Measurements from ENCODE around the gene HYAL1.

The HYAL1 gene

DNA sequence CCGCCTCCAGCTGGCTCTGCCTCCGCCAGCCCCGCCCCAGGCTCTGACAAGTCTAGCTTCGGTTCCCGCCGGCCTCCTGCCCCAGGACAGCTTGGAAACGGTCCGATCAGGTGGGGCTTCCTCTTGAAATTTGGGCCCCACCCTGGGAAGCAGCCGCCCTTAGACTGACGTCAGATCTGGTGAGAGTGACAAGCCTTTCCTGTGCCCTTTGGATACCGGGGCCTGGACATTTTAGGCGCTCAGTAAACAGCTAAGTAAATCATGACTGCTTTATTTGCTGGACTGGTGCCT is 3.8 kb downstream of the HYAL1 start:
- Histone ChIP-seq H3K9me3 (ENCODE audit: control insufficient read depth, low read length) (no peaks in the 10 kb centered on the region), H3K4me2 (ENCODE audit: low read length) (peak overlapping the region; percentile 64), H3K36me3 (ENCODE audit: control insufficient read depth, insufficient read depth, low read length) (no peaks in the 10 kb centered on the region), H3K27ac (peak overlapping the region; percentile 82), H3K27me3 (ENCODE audit: control insufficient read depth, insufficient read depth, low read length) (no peaks in the 10 kb centered on the region), H2AFZ (peak overlapping the region; percentile 89), H3K79me2 (peaks cover 2% of the 10 kb centered on the region), H3K4me3 (ENCODE audit: low read depth, low read length) (peak overlapping the region; percentile 69), H3K9ac (no peak overlapping the region), H3K4me1 (peaks cover 17% of the 10 kb centered on the region)
- TF ChIP-seq, protein P1, sequence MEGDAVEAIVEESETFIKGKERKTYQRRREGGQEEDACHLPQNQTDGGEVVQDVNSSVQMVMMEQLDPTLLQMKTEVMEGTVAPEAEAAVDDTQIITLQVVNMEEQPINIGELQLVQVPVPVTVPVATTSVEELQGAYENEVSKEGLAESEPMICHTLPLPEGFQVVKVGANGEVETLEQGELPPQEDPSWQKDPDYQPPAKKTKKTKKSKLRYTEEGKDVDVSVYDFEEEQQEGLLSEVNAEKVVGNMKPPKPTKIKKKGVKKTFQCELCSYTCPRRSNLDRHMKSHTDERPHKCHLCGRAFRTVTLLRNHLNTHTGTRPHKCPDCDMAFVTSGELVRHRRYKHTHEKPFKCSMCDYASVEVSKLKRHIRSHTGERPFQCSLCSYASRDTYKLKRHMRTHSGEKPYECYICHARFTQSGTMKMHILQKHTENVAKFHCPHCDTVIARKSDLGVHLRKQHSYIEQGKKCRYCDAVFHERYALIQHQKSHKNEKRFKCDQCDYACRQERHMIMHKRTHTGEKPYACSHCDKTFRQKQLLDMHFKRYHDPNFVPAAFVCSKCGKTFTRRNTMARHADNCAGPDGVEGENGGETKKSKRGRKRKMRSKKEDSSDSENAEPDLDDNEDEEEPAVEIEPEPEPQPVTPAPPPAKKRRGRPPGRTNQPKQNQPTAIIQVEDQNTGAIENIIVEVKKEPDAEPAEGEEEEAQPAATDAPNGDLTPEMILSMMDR (IDR thresholded peaks at IDR 0.05), result no peak

DNA sequence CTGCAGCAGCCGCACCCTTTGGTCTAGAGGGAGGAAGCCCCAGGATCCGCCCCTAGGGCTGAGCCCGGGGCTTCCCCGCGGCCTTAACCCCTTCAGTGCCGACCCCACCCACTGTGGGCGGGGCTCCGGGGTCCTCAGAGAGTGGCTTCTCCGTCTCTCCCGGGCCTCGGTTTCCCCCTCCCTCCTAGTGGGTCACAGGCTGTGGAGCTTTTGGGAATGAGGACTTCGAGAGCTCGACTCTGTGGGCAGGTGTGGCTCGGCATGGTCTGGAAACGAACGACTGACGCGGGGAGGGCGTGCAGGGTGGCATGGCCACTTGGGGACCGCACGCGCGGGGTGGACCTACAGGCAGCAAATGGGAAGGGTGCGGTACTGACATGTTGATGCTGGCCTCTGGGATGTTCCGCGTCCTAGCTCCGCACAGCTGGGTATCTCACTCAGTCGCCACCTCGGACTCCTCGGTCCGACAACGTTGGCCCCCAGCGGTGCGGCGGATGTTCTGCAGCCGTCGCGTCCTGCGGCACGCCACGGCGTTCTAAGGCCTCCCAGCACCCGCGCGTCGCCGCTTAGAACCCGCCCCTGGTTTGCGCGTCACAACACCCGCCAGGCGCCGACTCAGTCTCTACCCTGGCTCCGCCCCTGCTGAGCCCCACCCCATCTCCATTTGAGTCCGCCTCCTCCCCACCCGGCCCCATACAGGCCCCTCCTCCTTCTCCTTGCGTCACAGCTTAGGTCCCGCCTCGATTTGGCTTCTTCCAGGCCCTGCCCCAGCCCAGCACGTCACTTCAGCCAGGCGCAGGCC is 4.3 kb downstream of the HYAL1 start, which contains the start of the genes HYAL3 and NAA80:
HYAL3 (minus strand) TSS at position 570 of the 802 bp plus-strand sequence. CDS start 3,803 bp downstream, outside the sequence.
NAA80 (minus strand) TSS at position 570 of the 802 bp plus-strand sequence. CDS start 1,942 bp downstream, outside the sequence.
- TF ChIP-seq, protein P1 (IDR thresholded peaks at IDR 0.05), result peak; percentile 36
- peak within 1 kb of the TSS; percentile 82 for H3K27ac ChIP-seq

DNA sequence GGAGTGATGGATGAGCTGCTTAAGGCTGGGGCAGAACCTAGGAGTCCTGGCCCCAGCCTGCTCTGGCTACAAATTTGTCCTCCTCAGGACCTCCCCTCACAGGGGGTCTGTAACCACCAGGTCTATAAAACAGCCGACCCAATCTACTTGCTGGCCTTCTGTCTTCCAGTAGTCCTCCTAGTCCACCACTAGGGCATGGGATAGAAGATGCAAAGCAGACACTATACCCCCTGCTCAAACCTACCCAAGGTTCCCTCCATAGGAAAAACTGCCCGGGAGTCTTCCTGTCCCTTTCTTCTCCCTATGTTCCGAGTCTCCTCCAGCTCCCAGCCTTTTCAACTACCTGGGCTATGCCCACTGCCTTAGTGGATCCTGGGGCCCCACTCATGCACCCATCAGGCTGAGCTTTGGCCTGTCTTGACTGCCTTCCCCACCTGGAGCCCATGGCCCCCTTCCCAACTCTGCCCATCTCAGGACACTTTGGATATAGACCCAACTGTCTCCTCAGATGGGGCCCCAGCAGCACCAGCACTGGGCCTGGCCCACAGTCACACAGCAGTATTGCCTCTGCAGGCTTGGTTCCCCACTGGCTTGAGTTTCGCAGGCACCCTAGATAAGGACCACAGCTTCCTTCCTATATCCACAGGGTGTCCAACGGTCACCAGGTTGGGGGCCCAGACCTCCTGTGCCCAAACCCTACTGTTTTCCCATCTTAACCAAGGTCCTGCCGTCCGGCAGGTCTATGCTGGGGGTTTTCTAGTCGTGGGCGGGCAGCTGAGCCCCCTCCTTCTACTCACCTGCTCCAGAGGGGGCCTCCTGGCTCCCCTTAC is 5.3 kb downstream of the HYAL1 start:
- TF ChIP-seq, protein P1 (IDR thresholded peaks at IDR 0.05), result no peak
- no peaks in the 10 kb centered on the region for H3K36me3 ChIP-seq (ENCODE audit: control insufficient read depth, insufficient read depth, low read length)
- peak overlapping the region; percentile 69 for H3K4me3 ChIP-seq (ENCODE audit: low read depth, low read length)
- no peak overlapping the region for H3K9ac ChIP-seq
- peak overlapping the region; percentile 93 for H3K4me2 ChIP-seq (ENCODE audit: low read length)
- H3K9me3 ChIP-seq (ENCODE audit: control insufficient read depth, low read length), result no peaks in the 10 kb centered on the region
- H3K4me1 ChIP-seq, result peaks cover 17% of the 10 kb centered on the region
- peak overlapping the region; percentile 84 for H2AFZ ChIP-seq
- H3K27me3 ChIP-seq (ENCODE audit: control insufficient read depth, insufficient read depth, low read length), result no peaks in the 10 kb centered on the region
- H3K79me2 ChIP-seq, result peaks cover 2% of the 10 kb centered on the region
- peak overlapping the region; percentile 67 for H3K27ac ChIP-seq

More for the DNA sequence above, 4.3 kb downstream of the HYAL1 start, which contains the start of the genes HYAL3 and NAA80:
- Histone ChIP-seq H3K4me3 (ENCODE audit: low read depth, low read length) (peak within 1 kb of the TSS; percentile 69), H3K36me3 (ENCODE audit: control insufficient read depth, insufficient read depth, low read length) (no peaks in the 10 kb centered on the region), H3K79me2 (peaks cover 2% of the 10 kb centered on the region), H2AFZ (peak within 1 kb of the TSS; percentile 89), H3K27me3 (ENCODE audit: control insufficient read depth, insufficient read depth, low read length) (no peaks in the 10 kb centered on the region), H3K9ac (no peak within 1 kb of the TSS), H3K4me2 (ENCODE audit: low read length) (peak within 1 kb of the TSS; percentile 93), H3K9me3 (ENCODE audit: control insufficient read depth, low read length) (no peaks in the 10 kb centered on the region), H3K4me1 (peaks cover 17% of the 10 kb centered on the region)

DNA sequence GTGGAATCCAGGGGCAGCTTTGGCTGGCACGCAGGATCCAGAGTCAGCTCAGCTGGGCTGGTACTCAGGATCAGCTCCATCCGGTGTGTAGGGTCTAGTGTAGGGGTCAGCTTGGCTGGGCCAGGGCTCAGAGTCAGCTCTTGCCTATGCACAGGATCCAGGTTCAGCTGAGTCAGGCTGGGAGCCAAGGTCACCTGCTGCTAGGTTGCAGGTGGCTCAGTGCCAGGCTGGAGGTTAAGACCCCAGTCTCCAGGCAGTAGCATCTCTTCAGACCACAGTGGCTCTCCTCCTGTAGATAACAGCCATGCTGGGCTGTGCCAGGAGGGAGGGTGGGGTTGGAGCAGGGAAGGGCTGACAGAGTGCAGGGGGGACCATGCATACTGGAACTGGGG is 6.0 kb downstream of the HYAL1 start:
- H3K79me2 ChIP-seq, result peaks cover 2% of the 10 kb centered on the region
- H3K36me3 ChIP-seq (ENCODE audit: control insufficient read depth, insufficient read depth, low read length), result no peaks in the 10 kb centered on the region
- no peaks in the 10 kb centered on the region for H3K9me3 ChIP-seq (ENCODE audit: control insufficient read depth, low read length)
- no peaks in the 10 kb centered on the region for H3K27me3 ChIP-seq (ENCODE audit: control insufficient read depth, insufficient read depth, low read length)
- H2AFZ ChIP-seq, result no peak overlapping the region
- no peak overlapping the region for H3K9ac ChIP-seq
- no peak overlapping the region for H3K4me2 ChIP-seq (ENCODE audit: low read length)
- TF ChIP-seq, protein P1 (IDR thresholded peaks at IDR 0.05), result no peak
- H3K4me1 ChIP-seq, result peaks cover 22% of the 10 kb centered on the region
- H3K27ac ChIP-seq, result no peak overlapping the region
- no peak overlapping the region for H3K4me3 ChIP-seq (ENCODE audit: low read depth, low read length)

Measured in parathyroid adenoma (tissue), 2 donors.